HG03095 (cell line): ENCODE data around the gene HGFAC.
"Not testable (repeated sequence)": the region's sequence is repeated elsewhere in the genome, so short reads cannot be mapped to it uniquely, and the experiment has no call there.

Experiments
- ATAC-seq: cut with Tn5 transposase; IDR thresholded peaks from one replicate; pipeline ENCODE4 v1.9.1; 2021; ENCODE audit warnings: moderate library complexity; ENCODE audit not compliant: unreplicated experiment

HGFAC gene

GRCh38 chr4:3459156-3459555, 17.4 kb downstream of the HGFAC start:
- ATAC-seq, result not testable (repeated sequence)

GRCh38 chr4:3460926-3461325, 19.2 kb downstream of the HGFAC start:
- no peak for ATAC-seq

- peak; percentile 48 for ATAC-seq
Measured at GRCh38 chr4:3461515-3462291, 19.9 kb downstream of the HGFAC start.

- ATAC-seq, result no peak
Measured at GRCh38 chr4:3462321-3462789, 20.6 kb downstream of the HGFAC start.

- no peak for ATAC-seq
Measured at GRCh38 chr4:3462790-3463415, 21.1 kb downstream of the HGFAC start, which contains the start of gene DOK7. Gene DOK7 (plus strand): TSS chr4:3463306. CDS start chr4:3463376, 70 bp downstream.

GRCh38 chr4:3463556-3464348, 22.0 kb downstream of the HGFAC start:
- no peak for ATAC-seq

GRCh38 chr4:3464349-3464905, 22.7 kb downstream of the HGFAC start:
- ATAC-seq, result no peak

GRCh38 chr4:3464911-3465697, 23.3 kb downstream of the HGFAC start:
- ATAC-seq, result no peak

- ATAC-seq, result no peak
Measured at GRCh38 chr4:3465698-3466671, 24.2 kb downstream of the HGFAC start.

- ATAC-seq, result no peak
Measured at GRCh38 chr4:3466691-3467600, 25.2 kb downstream of the HGFAC start.

- no peak for ATAC-seq
Measured at GRCh38 chr4:3467601-3468031, 25.8 kb downstream of the HGFAC start.

- no peak for ATAC-seq
Measured at GRCh38 chr4:3468154-3468553, 26.4 kb downstream of the HGFAC start.

- ATAC-seq, result no peak
Measured at GRCh38 chr4:3468804-3469203, 27.0 kb downstream of the HGFAC start.

GRCh38 chr4:3469386-3470243, 27.8 kb downstream of the HGFAC start:
- no peak for ATAC-seq

GRCh38 chr4:3470244-3471097, 28.7 kb downstream of the HGFAC start:
- ATAC-seq, result no peak

- no peak for ATAC-seq
Measured at GRCh38 chr4:3471098-3471760, 29.5 kb downstream of the HGFAC start.
